ENCODE measurements around the gene DSTN.

DNA sequence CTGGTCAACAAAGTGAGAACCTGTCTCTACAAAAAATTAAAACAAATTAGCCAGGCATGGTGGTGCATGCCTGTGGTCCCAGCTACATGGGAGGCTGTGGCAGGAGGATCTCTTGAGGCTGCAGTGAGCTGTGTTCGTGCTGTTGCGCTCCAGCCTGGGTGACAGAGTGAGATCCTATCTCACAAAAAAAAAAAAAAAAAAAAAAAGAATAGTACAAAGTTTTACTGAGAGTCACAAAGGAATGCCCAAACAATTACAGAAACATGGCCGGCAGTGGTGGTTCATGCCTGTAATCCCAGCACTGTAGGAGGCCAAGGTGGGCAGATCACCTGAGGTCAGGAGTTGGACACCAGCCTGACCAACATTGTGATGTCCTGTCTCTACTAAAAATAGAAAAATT, 14.8 kb upstream of the DSTN start:
- TF ChIP-seq, protein P1, sequence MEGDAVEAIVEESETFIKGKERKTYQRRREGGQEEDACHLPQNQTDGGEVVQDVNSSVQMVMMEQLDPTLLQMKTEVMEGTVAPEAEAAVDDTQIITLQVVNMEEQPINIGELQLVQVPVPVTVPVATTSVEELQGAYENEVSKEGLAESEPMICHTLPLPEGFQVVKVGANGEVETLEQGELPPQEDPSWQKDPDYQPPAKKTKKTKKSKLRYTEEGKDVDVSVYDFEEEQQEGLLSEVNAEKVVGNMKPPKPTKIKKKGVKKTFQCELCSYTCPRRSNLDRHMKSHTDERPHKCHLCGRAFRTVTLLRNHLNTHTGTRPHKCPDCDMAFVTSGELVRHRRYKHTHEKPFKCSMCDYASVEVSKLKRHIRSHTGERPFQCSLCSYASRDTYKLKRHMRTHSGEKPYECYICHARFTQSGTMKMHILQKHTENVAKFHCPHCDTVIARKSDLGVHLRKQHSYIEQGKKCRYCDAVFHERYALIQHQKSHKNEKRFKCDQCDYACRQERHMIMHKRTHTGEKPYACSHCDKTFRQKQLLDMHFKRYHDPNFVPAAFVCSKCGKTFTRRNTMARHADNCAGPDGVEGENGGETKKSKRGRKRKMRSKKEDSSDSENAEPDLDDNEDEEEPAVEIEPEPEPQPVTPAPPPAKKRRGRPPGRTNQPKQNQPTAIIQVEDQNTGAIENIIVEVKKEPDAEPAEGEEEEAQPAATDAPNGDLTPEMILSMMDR (IDR thresholded peaks at IDR 0.05; ENCODE audit: low read length): no peak
- no peak for TF ChIP-seq EZH2 (IDR thresholded peaks at IDR 0.05; ENCODE audit: borderline replicate concordance, low read length)
